ACC112 (cell line): ENCODE measurements around the gene FAM168A.
"Not testable (repeated sequence)": the region's sequence is repeated elsewhere in the genome, so short reads cannot be mapped to it uniquely, and the experiment has no call there.

Source experiments
- H2AFZ ChIP-seq: fragments of 200-600 bp; sonication (generic); one replicate; pipeline ENCODE4 v1.6.0; 2017; ENCODE audit warnings: antibody characterized with exemption, low read length; ENCODE audit not compliant: unreplicated experiment
- H3K27ac ChIP-seq: fragments of 200-600 bp; sonication (generic); 2 replicates; pipeline ENCODE4 v1.5.1; 2014; ENCODE audit warnings: low read depth, mild to moderate bottlenecking, antibody characterized with exemption, low read length, moderate library complexity
- H3K27me3 ChIP-seq: fragments of 200-600 bp; sonication (generic); 2 replicates; pipeline ENCODE4 v1.6.1; 2014; ENCODE audit warnings: mild to moderate bottlenecking, antibody characterized with exemption, low read length, moderate library complexity, mixed read lengths; ENCODE audit not compliant: insufficient read depth
- H3K36me3 ChIP-seq: fragments of 200-600 bp; sonication (generic); 2 replicates; pipeline ENCODE4 v1.6.1; 2016; ENCODE audit warnings: mild to moderate bottlenecking, antibody characterized with exemption, low read length, moderate library complexity, mixed read lengths; ENCODE audit not compliant: insufficient read depth
- H3K4me1 ChIP-seq: fragments of 200-600 bp; sonication (generic); one replicate; pipeline ENCODE4 v1.6.1; 2016; ENCODE audit warnings: low read length, mixed read lengths; ENCODE audit not compliant: insufficient read depth, unreplicated experiment, control insufficient read depth
- H3K4me3 ChIP-seq: fragments of 200-600 bp; sonication (generic); 2 replicates; pipeline ENCODE4 v1.5.1; 2014; ENCODE audit warnings: mild to moderate bottlenecking, low read depth, low read length
- H3K79me2 ChIP-seq: fragments of 200-600 bp; sonication (generic); one replicate; pipeline ENCODE4 v1.6.0; 2016; ENCODE audit warnings: low read length; ENCODE audit not compliant: control insufficient read depth, unreplicated experiment, insufficient read depth

Gene FAM168A

GRCh38 chr11:73470036-73470612, 127.8 kb downstream of the FAM168A start:
- not testable (repeated sequence) for H2AFZ ChIP-seq, H3K36me3 ChIP-seq, H3K27me3 ChIP-seq, H3K27ac ChIP-seq, H3K4me3 ChIP-seq, H3K79me2 ChIP-seq, H3K4me1 ChIP-seq

- Histone ChIP-seq H3K79me2 (no peaks in the 10 kb centered on the region), H3K27me3 (no peaks in the 10 kb centered on the region), H2AFZ (no peak overlapping the region), H3K4me3 (no peak overlapping the region), H3K27ac (no peak overlapping the region), H3K4me1 (no peaks in the 10 kb centered on the region), H3K36me3 (no peaks in the 10 kb centered on the region)
Observed at GRCh38 chr11:73469401-73469800, 128.5 kb downstream of the FAM168A start.

GRCh38 chr11:73468590-73469161, 129.2 kb downstream of the FAM168A start:
- no peak overlapping the region for H2AFZ ChIP-seq
- H3K4me1 ChIP-seq, result peaks cover 3% of the 10 kb centered on the region
- no peaks in the 10 kb centered on the region for H3K27me3 ChIP-seq
- H3K36me3 ChIP-seq, result no peaks in the 10 kb centered on the region
- no peaks in the 10 kb centered on the region for H3K79me2 ChIP-seq
- H3K27ac ChIP-seq, result no peak overlapping the region
- H3K4me3 ChIP-seq, result no peak overlapping the region

- no peak overlapping the region for H2AFZ ChIP-seq
- no peak overlapping the region for H3K27ac ChIP-seq
Observed at GRCh38 chr11:73467505-73467904, 130.4 kb downstream of the FAM168A start.

DNA sequence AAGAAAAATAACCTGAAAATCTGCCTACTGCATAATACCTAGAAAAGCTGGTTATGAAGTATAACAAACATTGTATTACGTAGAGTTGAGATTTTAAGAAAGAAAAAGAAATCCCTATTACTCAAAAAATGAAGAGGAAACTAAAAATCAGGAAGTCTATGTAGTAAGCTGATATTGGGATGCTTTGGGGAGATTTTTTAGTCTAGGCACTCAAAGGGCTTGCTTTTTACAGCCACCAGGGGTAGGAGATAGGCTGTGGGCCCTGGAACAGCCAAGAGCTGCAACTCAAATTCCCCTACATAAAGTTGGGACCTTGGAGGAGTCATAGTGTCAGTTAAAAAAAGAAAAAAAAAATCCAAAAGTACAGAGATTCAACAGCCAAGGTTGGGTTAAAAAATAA, 131.3 kb downstream of the FAM168A start:
- H3K27ac ChIP-seq, result no peak overlapping the region
- no peaks in the 10 kb centered on the region for H3K79me2 ChIP-seq
- H3K36me3 ChIP-seq, result no peaks in the 10 kb centered on the region
- H3K4me1 ChIP-seq, result peaks cover 10% of the 10 kb centered on the region
- H3K4me3 ChIP-seq, result no peak overlapping the region
- H2AFZ ChIP-seq, result no peak overlapping the region
- no peaks in the 10 kb centered on the region for H3K27me3 ChIP-seq

More at GRCh38 chr11:73467505-73467904, 130.4 kb downstream of the FAM168A start:
- Histone ChIP-seq H3K4me1 (peaks cover 10% of the 10 kb centered on the region), H3K79me2 (no peaks in the 10 kb centered on the region), H3K4me3 (no peak overlapping the region), H3K27me3 (no peaks in the 10 kb centered on the region), H3K36me3 (no peaks in the 10 kb centered on the region)

DNA sequence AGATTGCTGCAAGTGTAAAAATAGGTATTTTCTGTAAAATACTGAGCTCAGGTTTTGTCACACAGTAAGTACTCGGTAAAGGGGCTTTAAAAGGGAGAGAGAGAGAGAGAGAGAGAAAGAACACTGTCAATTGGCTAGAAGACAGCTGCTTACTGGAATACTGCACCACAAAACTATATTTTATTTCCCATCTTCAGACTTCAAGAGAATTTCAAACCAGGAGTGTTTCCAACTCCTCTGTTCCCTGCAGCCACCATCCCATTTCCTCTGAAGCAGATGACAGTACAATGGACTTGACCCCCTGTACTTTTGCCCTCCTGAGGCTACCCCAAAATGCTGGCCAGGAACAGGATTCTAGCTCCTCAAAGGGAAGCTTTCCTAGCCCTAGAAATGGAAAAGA, 132.0 kb downstream of the FAM168A start:
- H3K79me2 ChIP-seq, result no peaks in the 10 kb centered on the region
- H3K27ac ChIP-seq, result no peak overlapping the region
- H3K4me1 ChIP-seq, result peaks cover 10% of the 10 kb centered on the region
- H3K36me3 ChIP-seq, result no peaks in the 10 kb centered on the region
- H3K4me3 ChIP-seq, result no peak overlapping the region
- no peak overlapping the region for H2AFZ ChIP-seq
- no peaks in the 10 kb centered on the region for H3K27me3 ChIP-seq

DNA sequence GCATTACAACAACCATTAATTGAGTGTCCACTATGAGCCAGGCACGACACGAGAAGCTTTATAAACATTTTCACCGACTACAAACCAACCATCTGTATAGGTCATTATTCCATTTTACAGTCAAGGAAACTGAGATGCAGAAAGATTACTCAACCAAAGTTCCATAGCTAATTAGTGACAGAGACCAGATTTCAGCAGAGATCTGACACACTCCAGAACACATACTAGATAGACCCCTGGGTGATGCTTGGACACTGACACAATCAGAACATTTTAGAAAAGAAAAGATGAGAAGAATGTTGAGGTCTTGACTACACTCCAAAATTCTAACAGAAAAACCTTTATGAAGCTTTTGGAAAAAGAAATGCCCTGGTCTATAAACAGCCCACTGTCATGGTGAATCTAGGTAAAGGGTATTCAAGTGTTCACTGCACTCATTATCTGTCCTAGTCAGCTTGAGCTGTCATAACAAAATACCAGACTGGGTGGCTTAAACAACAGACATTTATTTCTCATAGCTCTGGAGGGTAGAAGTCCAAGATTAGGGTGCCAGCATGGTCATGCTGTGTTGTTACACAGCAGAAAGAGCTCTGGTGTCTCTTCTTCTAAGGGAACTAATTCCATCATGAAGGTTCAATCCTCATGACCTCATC, 132.8 kb downstream of the FAM168A start:
- H3K4me1 ChIP-seq, result peaks cover 10% of the 10 kb centered on the region
- H3K36me3 ChIP-seq, result no peaks in the 10 kb centered on the region
- no peak overlapping the region for H2AFZ ChIP-seq
- no peaks in the 10 kb centered on the region for H3K79me2 ChIP-seq
- no peak overlapping the region for H3K4me3 ChIP-seq
- no peak overlapping the region for H3K27ac ChIP-seq
- no peaks in the 10 kb centered on the region for H3K27me3 ChIP-seq

- Histone ChIP-seq H3K27me3 (no peaks in the 10 kb centered on the region), H3K4me3 (no peak overlapping the region), H3K4me1 (peaks cover 10% of the 10 kb centered on the region), H3K36me3 (no peaks in the 10 kb centered on the region), H3K79me2 (no peaks in the 10 kb centered on the region), H3K27ac (no peak overlapping the region), H2AFZ (no peak overlapping the region)
Observed at GRCh38 chr11:73464347-73464746, 133.6 kb downstream of the FAM168A start.

- no peaks in the 10 kb centered on the region for H3K36me3 ChIP-seq
- no peaks in the 10 kb centered on the region for H3K79me2 ChIP-seq
- H3K27me3 ChIP-seq, result no peaks in the 10 kb centered on the region
- no peak overlapping the region for H3K27ac ChIP-seq
- no peak overlapping the region for H2AFZ ChIP-seq
- H3K4me1 ChIP-seq, result peaks cover 10% of the 10 kb centered on the region
- no peak overlapping the region for H3K4me3 ChIP-seq
Observed at GRCh38 chr11:73463359-73463758, 134.6 kb downstream of the FAM168A start.

GRCh38 chr11:73461964-73462363, 135.9 kb downstream of the FAM168A start:
- Histone ChIP-seq H3K36me3 (no peaks in the 10 kb centered on the region), H3K4me1 (peaks cover 10% of the 10 kb centered on the region), H3K79me2 (no peaks in the 10 kb centered on the region), H3K27ac (no peak overlapping the region), H2AFZ (no peak overlapping the region), H3K4me3 (no peak overlapping the region), H3K27me3 (no peaks in the 10 kb centered on the region)

DNA sequence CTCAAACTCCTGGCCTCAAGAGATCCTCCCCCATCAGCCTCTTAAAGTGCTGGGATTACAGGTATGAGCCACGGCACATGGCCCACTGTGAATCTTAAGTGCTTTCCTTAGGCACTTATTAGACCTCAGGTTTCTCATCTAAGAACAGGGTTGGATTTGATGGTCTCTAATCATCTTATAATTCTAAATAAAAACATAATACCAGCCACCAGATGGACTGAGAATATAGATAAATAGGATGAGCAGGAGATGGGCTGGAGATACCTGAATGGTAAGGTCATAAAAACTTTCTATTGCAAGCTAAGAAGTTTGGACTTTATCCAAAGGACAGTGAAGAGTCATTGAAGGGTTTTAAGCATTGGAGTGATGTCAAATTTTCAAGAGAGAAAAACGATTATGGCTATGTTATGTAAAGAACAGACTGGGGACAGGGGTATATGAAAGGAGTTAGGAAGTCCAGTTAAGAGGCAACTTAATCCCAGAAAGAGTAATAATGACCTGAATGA, 136.5 kb downstream of the FAM168A start:
- H3K27me3 ChIP-seq, result no peaks in the 10 kb centered on the region
- no peak overlapping the region for H3K4me3 ChIP-seq
- no peak overlapping the region for H2AFZ ChIP-seq
- no peaks in the 10 kb centered on the region for H3K36me3 ChIP-seq
- H3K79me2 ChIP-seq, result no peaks in the 10 kb centered on the region
- H3K4me1 ChIP-seq, result peaks cover 10% of the 10 kb centered on the region
- H3K27ac ChIP-seq, result no peak overlapping the region
